ENCODE results near the gene TMEM242.

DNA sequence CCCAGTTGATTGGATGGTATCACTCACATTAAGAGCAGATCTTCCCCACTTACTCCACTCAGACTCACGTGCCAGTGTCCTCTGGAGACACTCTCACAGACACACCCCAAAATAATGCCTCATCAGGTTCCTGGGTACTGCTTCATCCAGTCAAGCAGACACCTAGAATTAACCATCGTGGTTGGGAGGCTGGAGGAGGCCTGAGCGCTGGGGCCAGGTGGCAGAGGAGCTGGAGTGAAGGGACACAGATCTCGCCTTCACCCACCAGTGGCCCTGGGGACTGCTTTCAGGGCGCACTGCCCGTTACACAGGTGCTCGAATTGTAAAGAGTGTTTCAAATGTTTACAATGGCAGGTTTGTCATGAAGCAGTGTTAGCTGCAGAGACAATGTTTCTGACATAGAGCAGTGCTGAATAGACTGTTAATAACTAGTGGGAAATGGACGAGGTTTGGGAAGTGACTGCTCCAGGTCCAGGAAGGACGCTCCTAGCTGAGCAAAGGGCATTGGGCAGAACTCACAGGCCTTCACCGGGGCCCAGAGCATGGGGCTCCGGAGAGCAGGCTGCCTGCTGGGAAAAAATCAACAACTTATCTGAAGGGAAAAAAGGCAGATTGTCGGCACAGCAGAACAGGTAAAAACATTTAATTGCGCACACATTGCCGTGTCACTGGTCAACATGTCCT is 38.4 kb downstream of the TMEM242 start:
- TF ChIP-seq MAZ (IDR thresholded peaks at IDR 0.05; ENCODE audit: borderline replicate concordance, low read depth, low read length) (no peak), POLR2A (IDR thresholded peaks at IDR 0.05; ENCODE audit: low read depth, low read length) (no peak), CTCF (conservative IDR thresholded peaks at IDR 0.05; ENCODE audit: low read depth, low read length) (no peak), NFE2L2 (IDR thresholded peaks at IDR 0.05; ENCODE audit: low read depth, low read length) (no peak), RCOR1 (IDR thresholded peaks at IDR 0.05; ENCODE audit: insufficient replicate concordance, low read length) (no peak), SMC3 (IDR thresholded peaks at IDR 0.05; ENCODE audit: low read depth, low read length) (no peak)
